GM19452 (cell line): Measurements from ENCODE around the gene TRIOBP.
A peak's percentile ranks its signal among the peaks of the same experiment; 100 is the strongest.
"Not testable (repeated sequence)": the region's sequence is repeated elsewhere in the genome, so short reads cannot be mapped to it uniquely, and the experiment has no call there.

Experiments used
- ATAC-seq: cut with Tn5 transposase; IDR thresholded peaks from one replicate; pipeline ENCODE4 v1.9.1; 2021; ENCODE audit not compliant: unreplicated experiment

The TRIOBP gene

DNA sequence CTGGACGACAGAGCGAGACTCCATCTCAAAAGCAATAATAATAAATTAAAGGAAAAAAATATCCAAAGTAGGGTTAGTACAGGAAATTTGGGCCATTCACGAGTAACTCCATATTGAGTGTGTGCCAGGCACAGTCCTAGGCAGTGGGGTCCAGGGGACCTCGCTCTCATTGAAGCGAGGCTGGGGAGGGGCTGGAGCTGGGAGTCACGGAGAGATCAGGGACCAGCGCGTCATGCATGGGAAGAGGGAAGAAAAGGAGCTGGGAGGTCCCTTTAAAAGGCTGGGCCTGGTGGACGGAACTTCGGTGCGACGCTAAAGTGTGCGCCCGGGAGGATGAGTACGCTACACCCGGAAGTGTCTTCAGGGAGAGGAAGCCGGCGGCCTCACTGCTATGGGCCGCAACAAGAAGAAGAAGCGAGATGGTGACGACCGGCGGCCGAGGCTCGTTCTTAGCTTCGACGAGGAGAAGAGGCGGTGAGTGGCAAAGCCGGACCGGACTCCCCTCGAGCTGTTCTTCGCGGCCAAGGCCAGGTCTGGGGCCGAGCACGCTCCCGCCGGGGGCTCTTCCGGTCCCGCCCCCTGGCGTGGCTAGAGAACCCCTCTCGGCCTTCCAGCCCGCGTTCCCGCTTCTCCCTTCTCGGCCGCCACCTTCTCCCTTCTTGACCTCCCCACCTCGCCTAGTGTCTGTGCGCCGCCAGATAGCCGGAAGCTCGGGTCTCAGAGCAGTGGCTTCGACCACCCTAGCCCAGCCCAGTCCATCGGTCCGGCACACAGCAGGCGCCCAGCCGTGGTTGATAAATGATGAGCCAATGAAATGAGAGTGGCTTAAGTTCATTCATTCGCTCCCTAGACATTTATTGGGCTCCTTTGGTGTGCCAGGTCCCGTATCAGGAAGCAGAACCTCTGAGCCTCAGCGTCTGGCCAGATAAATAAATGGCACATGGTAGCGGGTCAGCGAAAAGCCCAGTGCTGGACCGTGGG lies 10.6 kb upstream of the TRIOBP start, which contains the start of gene NOL12:
TSS of gene NOL12 (plus strand) at position 342 of the 981 bp plus-strand sequence. CDS start at position 392, 50 bp downstream.
- peak; percentile 72 for ATAC-seq

DNA sequence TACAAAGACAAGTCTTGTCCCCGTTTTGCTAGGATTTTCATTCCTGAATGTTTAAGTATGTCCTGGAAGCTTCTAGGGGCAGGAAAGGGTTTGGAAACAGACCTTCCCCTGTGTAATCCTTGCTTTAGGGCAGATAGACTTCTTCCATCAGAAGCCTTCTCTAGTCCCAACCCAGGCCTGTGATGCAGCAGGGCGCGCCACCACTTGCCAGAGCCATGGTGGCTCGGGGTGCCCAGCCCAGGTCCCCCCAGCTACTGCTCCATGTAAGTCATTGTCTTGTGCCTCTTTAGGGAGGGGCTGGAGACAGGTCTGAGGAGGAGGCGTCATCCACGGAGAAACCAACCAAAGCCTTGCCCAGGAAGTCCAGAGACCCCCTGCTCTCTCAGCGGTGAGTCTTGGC lies 6.4 kb upstream of the TRIOBP start:
- ATAC-seq = no peak

DNA sequence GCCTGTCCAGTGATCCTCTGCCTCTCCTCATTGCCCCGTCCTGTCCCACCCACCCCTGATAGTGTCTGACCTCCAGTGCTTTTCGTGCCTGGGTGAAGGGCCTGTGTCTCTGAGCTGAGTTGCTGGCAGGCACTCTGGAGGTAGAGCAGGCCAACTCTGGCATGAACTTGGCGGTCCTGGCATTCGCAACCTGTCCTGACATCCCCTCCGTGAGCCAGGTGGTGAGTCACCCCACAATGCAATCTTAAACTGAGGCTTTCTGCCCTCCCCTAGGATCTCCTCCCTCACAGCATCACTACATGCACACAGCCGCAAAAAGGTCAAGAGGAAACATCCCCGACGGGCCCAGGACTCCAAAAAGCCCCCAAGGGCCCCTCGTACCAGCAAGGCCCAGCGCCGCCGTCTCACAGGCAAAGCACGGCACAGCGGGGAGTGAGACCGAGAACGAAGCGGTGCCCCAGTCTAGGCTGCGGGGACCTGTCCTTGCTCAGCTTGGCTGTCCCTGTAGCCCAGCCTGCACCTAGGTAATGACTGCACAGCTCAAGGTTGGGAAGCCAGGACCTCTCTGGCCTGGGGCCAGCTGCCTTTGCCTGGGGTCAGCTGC lies 5.8 kb upstream of the TRIOBP start:
- ATAC-seq = no peak

GRCh38 chr22:37692627-37693285 lies 4.1 kb upstream of the TRIOBP start:
- no peak for ATAC-seq

DNA sequence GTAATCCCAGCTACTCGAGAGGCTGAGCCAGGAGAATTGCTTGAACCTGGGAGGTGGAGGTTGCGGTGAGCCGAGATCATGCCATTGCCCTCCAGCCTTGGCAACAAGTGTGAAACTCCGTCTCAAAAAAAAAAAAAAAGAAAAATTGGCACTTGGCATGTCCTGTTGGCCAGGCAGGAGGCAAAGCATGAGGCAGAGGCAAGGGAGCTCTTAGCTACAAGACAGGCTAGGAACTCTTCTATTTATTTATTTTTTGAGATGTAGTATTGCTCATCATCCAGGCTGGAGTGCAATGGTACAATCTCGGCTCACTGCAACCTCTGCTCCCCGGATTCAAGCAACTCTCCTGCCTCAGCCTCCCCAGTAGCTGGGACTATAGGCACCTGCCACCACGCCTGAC lies 2.7 kb upstream of the TRIOBP start:
- not testable (repeated sequence) for ATAC-seq

- ATAC-seq = not testable (repeated sequence)
Measured at GRCh38 chr22:37696260-37696656, 590 bp upstream of the TRIOBP start.

- ATAC-seq = no peak
Measured at GRCh38 chr22:37697538-37697835, 639 bp downstream of the TRIOBP start.

DNA sequence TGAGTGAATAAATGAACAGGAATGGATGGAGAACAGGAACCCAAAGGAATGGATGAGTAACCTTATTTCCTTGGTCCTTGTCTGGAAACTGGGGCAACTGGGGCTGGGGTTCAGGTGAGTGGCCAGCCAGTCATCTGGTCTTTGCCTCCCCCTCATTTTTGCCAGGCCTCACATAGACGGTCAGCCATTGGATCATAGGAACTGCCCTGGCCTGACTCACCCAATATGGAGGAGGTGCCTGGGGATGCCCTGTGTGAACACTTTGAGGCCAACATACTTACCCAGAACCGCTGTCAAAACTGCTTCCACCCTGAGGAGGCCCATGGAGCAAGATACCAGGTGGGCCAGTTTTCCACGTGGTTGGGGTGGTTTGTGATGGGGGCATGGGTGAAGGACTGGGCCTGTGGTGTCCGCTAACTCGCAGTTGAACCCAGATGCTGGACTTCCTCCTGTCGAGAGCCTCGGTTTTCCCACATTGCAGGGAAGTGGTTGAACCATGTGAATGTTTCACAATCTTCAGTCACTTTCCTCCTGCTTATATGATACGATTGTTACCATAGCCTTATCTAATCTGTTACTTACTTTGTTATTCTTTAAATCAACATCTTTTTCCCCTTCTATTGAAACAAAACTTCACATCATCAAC lies 4.4 kb downstream of the TRIOBP start:
- no peak for ATAC-seq

DNA sequence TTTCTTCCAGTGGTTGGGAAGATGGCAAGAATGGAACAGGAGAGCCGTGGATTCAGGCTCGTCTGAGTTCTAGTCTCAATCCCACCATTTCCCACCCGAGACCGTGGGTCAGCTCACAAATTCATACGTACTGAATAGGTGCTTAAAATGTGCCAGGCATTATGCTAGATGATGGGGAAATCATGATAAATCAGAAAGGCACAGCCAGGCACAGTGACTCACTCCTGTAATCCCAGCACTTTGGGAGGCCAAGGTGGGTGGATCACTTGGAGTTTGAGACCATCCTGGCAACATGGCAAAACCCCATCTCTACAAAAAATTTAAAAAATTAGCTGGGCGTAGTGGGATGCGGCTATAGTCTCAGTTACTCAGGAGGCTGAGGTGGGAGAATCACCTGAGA lies 7.1 kb downstream of the TRIOBP start:
- no peak for ATAC-seq

GRCh38 chr22:37704645-37705044 lies 7.8 kb downstream of the TRIOBP start:
- no peak for ATAC-seq

DNA sequence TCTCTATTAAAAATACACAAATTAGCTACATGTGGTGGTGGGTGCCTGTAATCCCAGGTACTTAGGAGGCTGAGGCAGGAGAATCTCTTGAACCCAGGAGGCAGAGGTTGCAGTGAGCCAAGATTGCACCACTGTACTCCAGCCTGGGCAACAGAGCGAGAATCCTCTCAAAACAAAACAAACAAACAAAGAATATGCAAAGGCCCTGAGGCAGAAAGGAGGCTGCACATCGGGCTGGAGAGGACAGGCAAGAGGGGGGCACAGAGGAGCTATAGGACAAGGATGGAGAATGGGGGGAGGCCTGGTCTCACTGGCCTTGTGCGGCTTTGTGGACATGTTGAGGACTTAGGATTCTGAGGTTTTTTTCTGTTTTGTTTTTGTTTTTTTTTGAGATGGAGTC lies 8.4 kb downstream of the TRIOBP start:
- no peak for ATAC-seq

DNA sequence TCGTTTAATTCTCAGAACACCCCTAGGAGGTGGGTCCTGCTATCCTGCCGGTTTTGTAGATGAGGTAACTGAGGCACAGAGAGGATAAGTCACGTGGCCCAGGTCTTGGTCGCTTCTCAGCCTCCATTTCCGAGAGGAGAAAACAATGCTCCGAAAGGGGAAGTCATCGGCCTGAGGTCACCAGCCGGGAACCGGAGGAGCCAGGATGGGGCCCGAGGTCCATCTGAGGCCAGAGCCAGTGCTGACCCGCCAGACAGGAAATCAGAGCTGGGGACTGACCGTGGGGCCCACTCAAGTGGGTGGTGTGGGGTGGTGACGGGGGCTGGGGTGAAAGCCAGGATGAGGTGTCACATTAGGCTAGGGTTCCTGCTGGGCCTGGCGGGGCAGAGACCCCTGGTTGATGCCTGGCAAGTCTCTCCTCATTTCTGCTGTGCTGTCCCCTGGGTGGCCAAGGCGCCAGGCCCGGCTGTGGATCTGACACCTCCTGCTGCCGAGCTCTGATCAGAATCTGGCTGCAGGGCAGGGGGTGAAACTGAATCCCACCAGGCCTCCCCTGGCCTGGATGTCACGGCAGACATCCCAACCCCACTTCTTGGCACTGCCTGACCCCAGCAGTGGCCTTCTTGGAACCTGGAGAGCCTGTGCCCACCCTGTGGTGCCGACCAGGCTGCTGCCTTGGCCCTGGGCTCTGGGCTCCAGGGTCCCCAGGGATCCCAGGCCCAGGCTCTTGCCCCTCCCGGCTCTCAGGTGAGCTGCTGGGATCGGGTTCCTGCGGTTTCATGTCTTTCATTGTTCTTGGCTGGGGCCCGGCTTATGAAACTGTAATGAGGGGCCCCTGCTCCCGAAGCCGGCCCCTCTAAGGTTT lies 12.0 kb downstream of the TRIOBP start:
- ATAC-seq = no peak

DNA sequence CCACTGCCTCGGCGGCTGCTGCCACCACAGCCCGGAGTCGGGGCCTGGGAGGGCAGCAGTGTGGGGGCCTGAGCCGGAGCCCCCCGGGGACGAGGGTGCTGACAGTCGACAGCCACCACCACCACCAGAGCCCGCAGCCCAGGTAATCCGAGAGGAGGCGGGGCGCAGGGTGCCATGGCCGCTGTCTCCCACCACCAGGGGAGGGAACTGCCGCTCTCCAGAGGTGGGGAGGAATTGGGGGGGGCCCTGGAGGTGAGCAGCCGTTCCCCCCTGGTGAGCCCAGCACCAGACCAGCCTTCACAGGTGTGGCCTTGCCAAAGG lies 12.6 kb downstream of the TRIOBP start:
- ATAC-seq = no peak

DNA sequence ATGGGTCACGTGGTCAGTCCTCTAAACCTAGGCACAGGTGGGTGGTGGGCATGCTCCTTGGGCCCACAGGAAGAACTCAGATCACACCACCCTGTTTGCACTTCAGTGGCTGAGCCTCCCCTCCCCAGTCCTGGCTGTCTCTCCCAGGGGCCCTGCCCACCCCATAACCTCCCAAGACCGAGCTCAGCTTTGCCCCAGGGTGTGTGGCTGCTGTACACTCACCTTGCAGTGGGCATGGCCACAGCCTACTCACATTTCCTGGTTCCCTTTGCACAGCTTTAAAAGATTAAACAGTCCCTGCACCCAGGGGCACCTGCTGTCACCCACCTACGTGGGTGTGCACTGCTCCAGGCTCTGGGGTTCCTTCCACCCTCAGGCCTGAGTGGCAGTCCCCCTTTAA lies 13.8 kb downstream of the TRIOBP start:
- ATAC-seq = no peak

- ATAC-seq = no peak
Measured at GRCh38 chr22:37711490-37711889, 14.6 kb downstream of the TRIOBP start.

- ATAC-seq = no peak
Measured at GRCh38 chr22:37713761-37714160, 16.9 kb downstream of the TRIOBP start.

DNA sequence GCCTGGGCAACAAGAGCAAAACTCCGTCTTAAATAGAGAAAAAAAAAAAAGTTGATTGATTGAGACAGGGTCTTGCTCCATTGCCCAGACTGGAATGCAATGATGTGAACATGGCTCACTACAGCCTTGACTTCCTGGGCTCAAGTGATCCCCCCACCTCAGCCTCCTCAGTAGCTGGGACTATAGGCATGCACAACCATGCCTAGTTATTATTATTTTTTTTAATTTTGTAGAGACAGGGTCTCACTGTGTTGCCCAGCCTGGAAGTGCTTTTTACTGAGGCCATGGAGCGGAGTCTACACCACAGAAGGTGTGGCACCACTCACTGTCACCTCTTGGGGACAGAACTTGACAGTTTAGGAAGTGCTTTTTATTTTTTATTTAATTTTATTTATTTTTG lies 17.8 kb downstream of the TRIOBP start:
- ATAC-seq = no peak

DNA sequence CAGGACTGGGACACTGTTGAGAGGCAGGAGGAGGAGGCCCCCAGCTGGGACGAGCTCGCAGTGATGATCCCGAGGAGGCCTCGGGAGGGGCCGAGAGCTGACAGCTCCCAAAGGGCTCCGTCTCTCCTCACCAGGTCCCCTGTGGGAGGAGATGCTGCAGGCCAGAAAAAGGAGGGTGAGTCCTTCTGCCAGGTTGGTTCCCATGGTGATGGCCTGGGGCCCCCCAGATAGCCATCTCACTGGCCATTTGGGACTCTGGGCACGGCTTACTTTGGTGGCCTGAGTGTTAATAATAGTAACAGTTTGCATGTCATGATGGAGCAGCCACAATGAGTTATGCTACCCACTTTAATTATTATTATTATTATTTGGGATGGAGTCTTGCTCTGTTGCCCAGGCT lies 18.9 kb downstream of the TRIOBP start:
- ATAC-seq = no peak

- ATAC-seq = no peak
Measured at GRCh38 chr22:37716708-37717107, 19.9 kb downstream of the TRIOBP start.

DNA sequence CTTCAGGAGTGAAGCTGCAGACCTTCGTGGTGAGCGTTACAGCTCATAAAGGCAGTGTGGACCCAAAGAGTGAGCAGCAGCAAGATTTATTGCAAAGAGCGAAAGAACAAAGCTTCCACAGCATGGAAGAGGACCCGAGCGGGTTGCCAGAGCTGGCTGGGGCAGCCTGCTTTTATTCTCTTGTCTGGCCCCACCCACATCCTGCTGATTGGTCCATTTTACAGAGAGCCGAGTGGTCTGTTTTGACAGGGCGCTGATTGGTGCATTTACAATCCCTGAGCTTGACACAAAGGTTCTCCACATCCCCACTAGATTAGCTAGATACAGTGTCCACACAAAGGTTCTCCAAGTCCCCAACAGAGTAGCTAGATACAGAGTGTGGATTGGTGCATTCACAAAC lies 20.4 kb downstream of the TRIOBP start:
- not testable (repeated sequence) for ATAC-seq
